Measurements from ENCODE around the gene TECTA.

The TECTA gene

GRCh38 chr11:121070951-121071845 is 29.8 kb upstream of the TECTA start:
- Histone ChIP-seq H3K27me3 (ENCODE audit: insufficient read depth, low read length) (no peaks in the 10 kb centered on the region), H3K4me3 (ENCODE audit: low read length) (no peak overlapping the region), H3K9me3 (ENCODE audit: low read length) (no peaks in the 10 kb centered on the region), H3K4me1 (ENCODE audit: insufficient read depth, low read length) (peaks cover 14% of the 10 kb centered on the region), H2AFZ (ENCODE audit: low read depth, low read length) (no peak overlapping the region), H3K36me3 (ENCODE audit: insufficient read depth, low read length) (peaks cover 12% of the 10 kb centered on the region)

GRCh38 chr11:121071846-121072450 is 29.1 kb upstream of the TECTA start:
- Histone ChIP-seq H3K36me3 (ENCODE audit: insufficient read depth, low read length) (peaks cover 12% of the 10 kb centered on the region), H3K4me3 (ENCODE audit: low read length) (no peak overlapping the region), H3K27me3 (ENCODE audit: insufficient read depth, low read length) (no peaks in the 10 kb centered on the region), H3K4me1 (ENCODE audit: insufficient read depth, low read length) (peaks cover 14% of the 10 kb centered on the region), H3K9me3 (ENCODE audit: low read length) (no peaks in the 10 kb centered on the region), H2AFZ (ENCODE audit: low read depth, low read length) (no peak overlapping the region)

- Histone ChIP-seq H3K9me3 (ENCODE audit: low read length) (no peaks in the 10 kb centered on the region), H3K4me1 (ENCODE audit: insufficient read depth, low read length) (no peaks in the 10 kb centered on the region), H2AFZ (ENCODE audit: low read depth, low read length) (no peak overlapping the region), H3K4me3 (ENCODE audit: low read length) (no peak overlapping the region), H3K27me3 (ENCODE audit: insufficient read depth, low read length) (no peaks in the 10 kb centered on the region), H3K36me3 (ENCODE audit: insufficient read depth, low read length) (peaks cover 16% of the 10 kb centered on the region)
Measured at GRCh38 chr11:121081321-121081720, 19.7 kb upstream of the TECTA start.

- no peak overlapping the region for H2AFZ ChIP-seq (ENCODE audit: low read depth, low read length)
Measured at GRCh38 chr11:121082219-121082618, 18.8 kb upstream of the TECTA start.

GRCh38 chr11:121082670-121083069 is 18.4 kb upstream of the TECTA start:
- H3K4me1 ChIP-seq (ENCODE audit: insufficient read depth, low read length): no peaks in the 10 kb centered on the region
- peaks cover 28% of the 10 kb centered on the region for H3K36me3 ChIP-seq (ENCODE audit: insufficient read depth, low read length)
- H3K9me3 ChIP-seq (ENCODE audit: low read length): no peaks in the 10 kb centered on the region
- H3K27me3 ChIP-seq (ENCODE audit: insufficient read depth, low read length): no peaks in the 10 kb centered on the region
- no peak overlapping the region for H3K4me3 ChIP-seq (ENCODE audit: low read length)
- no peak overlapping the region for H2AFZ ChIP-seq (ENCODE audit: low read depth, low read length)

More at GRCh38 chr11:121082219-121082618, 18.8 kb upstream of the TECTA start:
- H3K4me1 ChIP-seq (ENCODE audit: insufficient read depth, low read length): no peaks in the 10 kb centered on the region
- H3K4me3 ChIP-seq (ENCODE audit: low read length): no peak overlapping the region
- no peaks in the 10 kb centered on the region for H3K9me3 ChIP-seq (ENCODE audit: low read length)
- H3K27me3 ChIP-seq (ENCODE audit: insufficient read depth, low read length): no peaks in the 10 kb centered on the region
- H3K36me3 ChIP-seq (ENCODE audit: insufficient read depth, low read length): peaks cover 24% of the 10 kb centered on the region

GRCh38 chr11:121086866-121087265 is 14.2 kb upstream of the TECTA start:
- Histone ChIP-seq H2AFZ (ENCODE audit: low read depth, low read length) (no peak overlapping the region), H3K9me3 (ENCODE audit: low read length) (no peaks in the 10 kb centered on the region), H3K4me3 (ENCODE audit: low read length) (no peak overlapping the region), H3K36me3 (ENCODE audit: insufficient read depth, low read length) (peaks cover 33% of the 10 kb centered on the region), H3K4me1 (ENCODE audit: insufficient read depth, low read length) (no peaks in the 10 kb centered on the region), H3K27me3 (ENCODE audit: insufficient read depth, low read length) (no peaks in the 10 kb centered on the region)

GRCh38 chr11:121089566-121089965 is 11.5 kb upstream of the TECTA start:
- no peaks in the 10 kb centered on the region for H3K27me3 ChIP-seq (ENCODE audit: insufficient read depth, low read length)
- no peak overlapping the region for H3K4me3 ChIP-seq (ENCODE audit: low read length)
- peaks cover 1% of the 10 kb centered on the region for H3K9me3 ChIP-seq (ENCODE audit: low read length)
- H3K4me1 ChIP-seq (ENCODE audit: insufficient read depth, low read length): no peaks in the 10 kb centered on the region
- H2AFZ ChIP-seq (ENCODE audit: low read depth, low read length): no peak overlapping the region
- H3K36me3 ChIP-seq (ENCODE audit: insufficient read depth, low read length): peaks cover 30% of the 10 kb centered on the region

- Histone ChIP-seq H3K36me3 (ENCODE audit: insufficient read depth, low read length) (peaks cover 30% of the 10 kb centered on the region), H3K4me3 (ENCODE audit: low read length) (no peak overlapping the region), H3K9me3 (ENCODE audit: low read length) (peaks cover 2% of the 10 kb centered on the region), H2AFZ (ENCODE audit: low read depth, low read length) (no peak overlapping the region), H3K27me3 (ENCODE audit: insufficient read depth, low read length) (no peaks in the 10 kb centered on the region), H3K4me1 (ENCODE audit: insufficient read depth, low read length) (no peaks in the 10 kb centered on the region)
Measured at GRCh38 chr11:121090145-121090721, 10.8 kb upstream of the TECTA start.

- peaks cover 2% of the 10 kb centered on the region for H3K9me3 ChIP-seq (ENCODE audit: low read length)
- no peaks in the 10 kb centered on the region for H3K27me3 ChIP-seq (ENCODE audit: insufficient read depth, low read length)
- H3K36me3 ChIP-seq (ENCODE audit: insufficient read depth, low read length): peaks cover 20% of the 10 kb centered on the region
- H3K4me1 ChIP-seq (ENCODE audit: insufficient read depth, low read length): no peaks in the 10 kb centered on the region
- no peak overlapping the region for H2AFZ ChIP-seq (ENCODE audit: low read depth, low read length)
- no peak overlapping the region for H3K4me3 ChIP-seq (ENCODE audit: low read length)
Measured at GRCh38 chr11:121091492-121092152, 9.4 kb upstream of the TECTA start.

GRCh38 chr11:121095561-121095960 is 5.5 kb upstream of the TECTA start:
- no peaks in the 10 kb centered on the region for H3K27me3 ChIP-seq (ENCODE audit: insufficient read depth, low read length)
- H3K36me3 ChIP-seq (ENCODE audit: insufficient read depth, low read length): peaks cover 3% of the 10 kb centered on the region
- no peak overlapping the region for H2AFZ ChIP-seq (ENCODE audit: low read depth, low read length)
- peaks cover 2% of the 10 kb centered on the region for H3K9me3 ChIP-seq (ENCODE audit: low read length)
- H3K4me1 ChIP-seq (ENCODE audit: insufficient read depth, low read length): peaks cover 1% of the 10 kb centered on the region
- H3K4me3 ChIP-seq (ENCODE audit: low read length): no peak overlapping the region

- no peaks in the 10 kb centered on the region for H3K27me3 ChIP-seq (ENCODE audit: insufficient read depth, low read length)
- H3K9me3 ChIP-seq (ENCODE audit: low read length): peaks cover 2% of the 10 kb centered on the region
- no peak overlapping the region for H3K4me3 ChIP-seq (ENCODE audit: low read length)
- H2AFZ ChIP-seq (ENCODE audit: low read depth, low read length): no peak overlapping the region
- peaks cover 7% of the 10 kb centered on the region for H3K4me1 ChIP-seq (ENCODE audit: insufficient read depth, low read length)
- no peaks in the 10 kb centered on the region for H3K36me3 ChIP-seq (ENCODE audit: insufficient read depth, low read length)
Measured at GRCh38 chr11:121099364-121099763, 1.7 kb upstream of the TECTA start.

GRCh38 chr11:121099885-121100284 is 1.2 kb upstream of the TECTA start:
- Histone ChIP-seq H2AFZ (ENCODE audit: low read depth, low read length) (no peak overlapping the region), H3K4me1 (ENCODE audit: insufficient read depth, low read length) (peaks cover 12% of the 10 kb centered on the region), H3K27me3 (ENCODE audit: insufficient read depth, low read length) (no peaks in the 10 kb centered on the region), H3K36me3 (ENCODE audit: insufficient read depth, low read length) (no peaks in the 10 kb centered on the region), H3K9me3 (ENCODE audit: low read length) (no peaks in the 10 kb centered on the region), H3K4me3 (ENCODE audit: low read length) (no peak overlapping the region)

GRCh38 chr11:121104312-121104762 is 3.3 kb downstream of the TECTA start:
- H3K4me1 ChIP-seq (ENCODE audit: insufficient read depth, low read length): peaks cover 18% of the 10 kb centered on the region
- no peaks in the 10 kb centered on the region for H3K9me3 ChIP-seq (ENCODE audit: low read length)
- no peaks in the 10 kb centered on the region for H3K27me3 ChIP-seq (ENCODE audit: insufficient read depth, low read length)
- peaks cover 2% of the 10 kb centered on the region for H3K36me3 ChIP-seq (ENCODE audit: insufficient read depth, low read length)
- H3K4me3 ChIP-seq (ENCODE audit: low read length): no peak overlapping the region
- H2AFZ ChIP-seq (ENCODE audit: low read depth, low read length): no peak overlapping the region

Measured in neuron (in vitro differentiated cells).